ENCODE data around the gene SLC17A7. TPM values are rescaled to one million over a fixed set of nuclear protein-coding genes. Genes with fewer than 3 reads are reported as not detected.

Gene SLC17A7
- total and polyA plus RNA-seq, 2 of the 13 experiments (the other 11 are each of a cell fraction or from before 2014, with no cell fraction given) = 0.32 TPM; not detected in 1

DNA sequence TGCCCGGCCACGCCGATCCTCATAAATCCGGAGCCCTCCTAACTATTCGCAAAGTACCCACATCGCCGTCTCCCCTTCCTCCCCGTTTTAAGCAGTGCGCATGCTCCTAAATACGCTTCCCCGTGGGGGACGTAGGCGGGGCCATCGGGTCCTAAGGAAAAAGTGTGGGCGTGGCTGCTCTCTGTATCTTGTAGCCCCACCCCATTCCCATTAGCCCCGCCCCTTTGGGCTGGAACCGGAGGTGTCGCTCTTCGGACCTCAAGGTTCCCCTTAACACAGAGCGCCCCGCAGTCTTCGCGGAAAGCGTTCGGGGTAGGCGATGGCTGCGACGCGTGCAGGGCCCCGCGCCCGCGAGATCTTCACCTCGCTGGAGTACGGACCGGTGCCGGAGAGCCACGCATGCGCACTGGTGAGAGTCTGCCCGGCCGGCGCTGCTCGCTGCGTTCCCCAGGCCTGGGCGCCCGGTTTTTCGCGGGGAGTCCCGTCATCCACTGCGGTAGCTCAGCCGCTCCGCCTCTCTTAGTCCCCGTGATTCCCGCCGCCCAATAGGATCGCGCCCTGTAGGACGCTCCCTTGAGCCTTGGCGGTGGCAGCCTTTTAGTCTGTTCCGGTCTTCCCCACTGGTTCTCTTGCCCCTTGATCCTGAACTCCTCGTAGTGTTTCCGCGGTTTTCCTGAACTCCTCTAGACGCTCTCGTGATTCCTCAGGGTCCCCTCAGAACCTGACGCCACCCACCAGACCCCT lies 11.9 kb upstream of the SLC17A7 start, which contains the start of gene ALDH16A1 (continued):
- TF ChIP-seq, protein P1, sequence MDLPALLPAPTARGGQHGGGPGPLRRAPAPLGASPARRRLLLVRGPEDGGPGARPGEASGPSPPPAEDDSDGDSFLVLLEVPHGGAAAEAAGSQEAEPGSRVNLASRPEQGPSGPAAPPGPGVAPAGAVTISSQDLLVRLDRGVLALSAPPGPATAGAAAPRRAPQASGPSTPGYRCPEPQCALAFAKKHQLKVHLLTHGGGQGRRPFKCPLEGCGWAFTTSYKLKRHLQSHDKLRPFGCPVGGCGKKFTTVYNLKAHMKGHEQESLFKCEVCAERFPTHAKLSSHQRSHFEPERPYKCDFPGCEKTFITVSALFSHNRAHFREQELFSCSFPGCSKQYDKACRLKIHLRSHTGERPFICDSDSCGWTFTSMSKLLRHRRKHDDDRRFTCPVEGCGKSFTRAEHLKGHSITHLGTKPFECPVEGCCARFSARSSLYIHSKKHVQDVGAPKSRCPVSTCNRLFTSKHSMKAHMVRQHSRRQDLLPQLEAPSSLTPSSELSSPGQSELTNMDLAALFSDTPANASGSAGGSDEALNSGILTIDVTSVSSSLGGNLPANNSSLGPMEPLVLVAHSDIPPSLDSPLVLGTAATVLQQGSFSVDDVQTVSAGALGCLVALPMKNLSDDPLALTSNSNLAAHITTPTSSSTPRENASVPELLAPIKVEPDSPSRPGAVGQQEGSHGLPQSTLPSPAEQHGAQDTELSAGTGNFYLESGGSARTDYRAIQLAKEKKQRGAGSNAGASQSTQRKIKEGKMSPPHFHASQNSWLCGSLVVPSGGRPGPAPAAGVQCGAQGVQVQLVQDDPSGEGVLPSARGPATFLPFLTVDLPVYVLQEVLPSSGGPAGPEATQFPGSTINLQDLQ (CRISPR knock-in tag; IDR thresholded peaks at IDR 0.05) = no peak
- TF ChIP-seq SIX1 (CRISPR knock-in tag; IDR thresholded peaks at IDR 0.05; ENCODE audit: borderline replicate concordance) (no peak), NR2F1 (CRISPR knock-in tag; IDR thresholded peaks at IDR 0.05) (no peak), MIER3 (CRISPR knock-in tag; IDR thresholded peaks at IDR 0.05; ENCODE audit: borderline replicate concordance) (no peak), ZSCAN31 (CRISPR knock-in tag; IDR thresholded peaks at IDR 0.05; ENCODE audit: low read depth) (peak; percentile 52; the same call in 1 of the 2 replicates), SRSF4 (IDR thresholded peaks at IDR 0.05; ENCODE audit: low read depth, low read length, poor library complexity, severe bottlenecking) (no peak), TBX2 (CRISPR knock-in tag; IDR thresholded peaks at IDR 0.05; ENCODE audit: borderline replicate concordance) (no peak; the same call in 1 of the 2 replicates), ZNF792 (CRISPR knock-in tag; IDR thresholded peaks at IDR 0.05) (peak; percentile 4; the same call in 1 of the 2 replicates), EEA1 (CRISPR knock-in tag; IDR thresholded peaks at IDR 0.05; ENCODE audit: borderline replicate concordance) (peak; percentile 50; the same call in 1 of the 2 replicates), BRD4 (CRISPR knock-in tag; IDR thresholded peaks at IDR 0.05) (no peak), SP140L (CRISPR knock-in tag; IDR thresholded peaks at IDR 0.05; ENCODE audit: borderline replicate concordance) (no peak), NFIB (CRISPR knock-in tag; IDR thresholded peaks at IDR 0.05; ENCODE audit: borderline replicate concordance) (no peak)
- TF ChIP-seq, protein P2, sequence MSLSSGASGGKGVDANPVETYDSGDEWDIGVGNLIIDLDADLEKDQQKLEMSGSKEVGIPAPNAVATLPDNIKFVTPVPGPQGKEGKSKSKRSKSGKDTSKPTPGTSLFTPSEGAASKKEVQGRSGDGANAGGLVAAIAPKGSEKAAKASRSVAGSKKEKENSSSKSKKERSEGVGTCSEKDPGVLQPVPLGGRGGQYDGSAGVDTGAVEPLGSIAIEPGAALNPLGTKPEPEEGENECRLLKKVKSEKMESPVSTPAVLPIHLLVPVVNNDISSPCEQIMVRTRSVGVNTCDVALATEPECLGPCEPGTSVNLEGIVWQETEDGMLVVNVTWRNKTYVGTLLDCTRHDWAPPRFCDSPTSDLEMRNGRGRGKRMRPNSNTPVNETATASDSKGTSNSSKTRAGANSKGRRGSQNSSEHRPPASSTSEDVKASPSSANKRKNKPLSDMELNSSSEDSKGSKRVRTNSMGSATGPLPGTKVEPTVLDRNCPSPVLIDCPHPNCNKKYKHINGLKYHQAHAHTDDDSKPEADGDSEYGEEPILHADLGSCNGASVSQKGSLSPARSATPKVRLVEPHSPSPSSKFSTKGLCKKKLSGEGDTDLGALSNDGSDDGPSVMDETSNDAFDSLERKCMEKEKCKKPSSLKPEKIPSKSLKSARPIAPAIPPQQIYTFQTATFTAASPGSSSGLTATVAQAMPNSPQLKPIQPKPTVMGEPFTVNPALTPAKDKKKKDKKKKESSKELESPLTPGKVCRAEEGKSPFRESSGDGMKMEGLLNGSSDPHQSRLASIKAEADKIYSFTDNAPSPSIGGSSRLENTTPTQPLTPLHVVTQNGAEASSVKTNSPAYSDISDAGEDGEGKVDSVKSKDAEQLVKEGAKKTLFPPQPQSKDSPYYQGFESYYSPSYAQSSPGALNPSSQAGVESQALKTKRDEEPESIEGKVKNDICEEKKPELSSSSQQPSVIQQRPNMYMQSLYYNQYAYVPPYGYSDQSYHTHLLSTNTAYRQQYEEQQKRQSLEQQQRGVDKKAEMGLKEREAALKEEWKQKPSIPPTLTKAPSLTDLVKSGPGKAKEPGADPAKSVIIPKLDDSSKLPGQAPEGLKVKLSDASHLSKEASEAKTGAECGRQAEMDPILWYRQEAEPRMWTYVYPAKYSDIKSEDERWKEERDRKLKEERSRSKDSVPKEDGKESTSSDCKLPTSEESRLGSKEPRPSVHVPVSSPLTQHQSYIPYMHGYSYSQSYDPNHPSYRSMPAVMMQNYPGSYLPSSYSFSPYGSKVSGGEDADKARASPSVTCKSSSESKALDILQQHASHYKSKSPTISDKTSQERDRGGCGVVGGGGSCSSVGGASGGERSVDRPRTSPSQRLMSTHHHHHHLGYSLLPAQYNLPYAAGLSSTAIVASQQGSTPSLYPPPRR (CRISPR knock-in tag; IDR thresholded peaks at IDR 0.05; ENCODE audit: borderline replicate concordance) = no peak
- TF ChIP-seq, protein P3, sequence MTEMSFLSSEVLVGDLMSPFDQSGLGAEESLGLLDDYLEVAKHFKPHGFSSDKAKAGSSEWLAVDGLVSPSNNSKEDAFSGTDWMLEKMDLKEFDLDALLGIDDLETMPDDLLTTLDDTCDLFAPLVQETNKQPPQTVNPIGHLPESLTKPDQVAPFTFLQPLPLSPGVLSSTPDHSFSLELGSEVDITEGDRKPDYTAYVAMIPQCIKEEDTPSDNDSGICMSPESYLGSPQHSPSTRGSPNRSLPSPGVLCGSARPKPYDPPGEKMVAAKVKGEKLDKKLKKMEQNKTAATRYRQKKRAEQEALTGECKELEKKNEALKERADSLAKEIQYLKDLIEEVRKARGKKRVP (CRISPR knock-in tag; IDR thresholded peaks at IDR 0.05) = peak in 1 of 2 experiments; percentile 43; a peak in 1 of 4 replicates
- TF ChIP-seq, protein P4, sequence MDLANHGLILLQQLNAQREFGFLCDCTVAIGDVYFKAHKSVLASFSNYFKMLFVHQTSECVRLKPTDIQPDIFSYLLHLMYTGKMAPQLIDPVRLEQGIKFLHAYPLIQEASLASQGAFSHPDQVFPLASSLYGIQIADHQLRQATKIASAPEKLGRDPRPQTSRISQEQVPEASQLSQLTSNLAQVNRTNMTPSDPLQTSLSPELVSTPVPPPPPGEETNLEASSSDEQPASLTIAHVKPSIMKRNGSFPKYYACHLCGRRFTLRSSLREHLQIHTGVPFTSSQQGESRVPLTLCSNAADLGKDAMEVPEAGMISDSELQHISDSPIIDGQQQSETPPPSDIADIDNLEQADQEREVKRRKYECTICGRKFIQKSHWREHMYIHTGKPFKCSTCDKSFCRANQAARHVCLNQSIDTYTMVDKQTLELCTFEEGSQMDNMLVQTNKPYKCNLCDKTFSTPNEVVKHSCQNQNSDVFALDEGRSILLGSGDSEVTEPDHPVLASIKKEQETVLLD (CRISPR knock-in tag; IDR thresholded peaks at IDR 0.05; ENCODE audit: low read depth) = peak; percentile 78; the same call in 1 of the 2 replicates
- TF ChIP-seq, protein P5, sequence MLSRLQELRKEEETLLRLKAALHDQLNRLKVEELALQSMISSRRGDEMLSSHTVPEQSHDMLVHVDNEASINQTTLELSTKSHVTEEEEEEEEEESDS (CRISPR knock-in tag; IDR thresholded peaks at IDR 0.05; ENCODE audit: borderline replicate concordance) = no peak
